GM12878 (cell line): ENCODE measurements around the gene SCAI.

Experiments
- EP300 ChIP-seq, 2 experiments: fragments of 150-350 bp in 1 of 2; IDR thresholded peaks; 2 replicates each; pipeline ENCODE4 v1.6.1; 2011 to 2012; ENCODE audit warnings: low read depth in 2 of 2, low read length in 2 of 2, borderline replicate concordance in 1 of 2, improper control_type of control experiment in 1 of 2, inconsistent platforms in 1 of 2; ENCODE audit not compliant: control insufficient read depth in 1 of 2
- TF ChIP-seq, protein P1 (sequence below), 3 experiments: IDR thresholded peaks in 2 of 3; conservative IDR thresholded peaks in 1 of 3; 2 replicates each; pipeline ENCODE4 v1.5.1; 2011; ENCODE audit warnings: low read depth in 3 of 3, low read length in 3 of 3, mild to moderate bottlenecking in 3 of 3, control low read depth in 2 of 3, moderate library complexity in 2 of 3, inconsistent platforms in 1 of 3, mixed read lengths in 1 of 3; ENCODE audit not compliant: control insufficient read depth in 2 of 3, insufficient read depth in 1 of 3; ENCODE audit errors: extremely low read depth in 1 of 3

GRCh38 chr9:125189361-125190289 is 46.3 kb upstream of the SCAI start, which contains the start of gene PPP6C:
- TF ChIP-seq, protein P1, sequence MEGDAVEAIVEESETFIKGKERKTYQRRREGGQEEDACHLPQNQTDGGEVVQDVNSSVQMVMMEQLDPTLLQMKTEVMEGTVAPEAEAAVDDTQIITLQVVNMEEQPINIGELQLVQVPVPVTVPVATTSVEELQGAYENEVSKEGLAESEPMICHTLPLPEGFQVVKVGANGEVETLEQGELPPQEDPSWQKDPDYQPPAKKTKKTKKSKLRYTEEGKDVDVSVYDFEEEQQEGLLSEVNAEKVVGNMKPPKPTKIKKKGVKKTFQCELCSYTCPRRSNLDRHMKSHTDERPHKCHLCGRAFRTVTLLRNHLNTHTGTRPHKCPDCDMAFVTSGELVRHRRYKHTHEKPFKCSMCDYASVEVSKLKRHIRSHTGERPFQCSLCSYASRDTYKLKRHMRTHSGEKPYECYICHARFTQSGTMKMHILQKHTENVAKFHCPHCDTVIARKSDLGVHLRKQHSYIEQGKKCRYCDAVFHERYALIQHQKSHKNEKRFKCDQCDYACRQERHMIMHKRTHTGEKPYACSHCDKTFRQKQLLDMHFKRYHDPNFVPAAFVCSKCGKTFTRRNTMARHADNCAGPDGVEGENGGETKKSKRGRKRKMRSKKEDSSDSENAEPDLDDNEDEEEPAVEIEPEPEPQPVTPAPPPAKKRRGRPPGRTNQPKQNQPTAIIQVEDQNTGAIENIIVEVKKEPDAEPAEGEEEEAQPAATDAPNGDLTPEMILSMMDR (IDR thresholded peaks at IDR 0.05 in 2 of 3, conservative IDR thresholded peaks at IDR 0.05 in 1 of 3; ENCODE audit: control insufficient read depth in 2 of 3, extremely low read depth in 1 of 3, insufficient read depth in 1 of 3, low read depth in 3 of 3, low read length in 3 of 3) = peak; percentile 68 to 84 (median 75)
- peak in 1 of 2 experiments; percentile 39; a peak in 1 of 4 replicates for TF ChIP-seq EP300 (IDR thresholded peaks at IDR 0.05; ENCODE audit: borderline replicate concordance in 1 of 2, control insufficient read depth in 1 of 2, low read depth in 2 of 2, low read length in 2 of 2)
